ENCODE measurements around the gene DR1. TPM values are rescaled to one million over a fixed set of nuclear protein-coding genes. Genes with fewer than 3 reads are reported as not detected.
A peak's percentile ranks its signal among the peaks of the same experiment; 100 is the strongest.

Gene DR1
- total and polyA plus RNA-seq, 2 of the 13 experiments (the other 11 are each of a cell fraction or from before 2014, with no cell fraction given), result 17.8 to 42.3 TPM

DNA sequence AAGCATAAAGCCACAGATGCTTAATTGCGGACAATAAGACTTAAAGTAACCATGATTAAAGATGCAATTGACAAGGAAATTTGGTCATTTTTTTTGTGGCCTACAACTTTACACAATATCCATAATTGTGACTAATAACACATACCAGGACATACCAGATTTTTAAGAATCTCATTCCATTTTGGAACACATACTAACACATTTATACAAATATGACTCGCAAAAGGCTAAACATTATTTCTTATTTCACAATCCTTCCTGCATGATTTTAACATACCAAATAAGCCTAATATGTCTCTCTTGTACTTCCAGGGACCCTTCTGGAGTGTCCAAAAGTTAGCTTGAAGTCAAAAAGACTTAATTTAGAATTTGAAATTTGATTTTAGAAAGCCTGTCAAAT is 48.8 kb downstream of the DR1 start:
- TF ChIP-seq, protein P1, sequence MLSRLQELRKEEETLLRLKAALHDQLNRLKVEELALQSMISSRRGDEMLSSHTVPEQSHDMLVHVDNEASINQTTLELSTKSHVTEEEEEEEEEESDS (CRISPR knock-in tag; IDR thresholded peaks at IDR 0.05; ENCODE audit: borderline replicate concordance), result no peak
- 0 out of 2 replicates have a peak, but pooled peaks have one; percentile 3 for TF ChIP-seq CEBPB (IDR thresholded peaks at IDR 0.05; ENCODE audit: borderline replicate concordance, low read depth, low read length)
- Histone ChIP-seq H3K36me3 (replicated peaks in 1 of 2; ENCODE audit: control insufficient read depth in 1 of 2, insufficient read depth in 2 of 2, low read length in 2 of 2) (no peaks in the 10 kb centered on the region), H4K20me1 (ENCODE audit: insufficient read depth, low read length) (no peaks in the 10 kb centered on the region), H3K9ac (ENCODE audit: insufficient read depth, low read depth, low read length) (no peak overlapping the region), H3K27ac (ENCODE audit: extremely low read length, insufficient read depth, low read length) (no peak overlapping the region), H3K79me2 (ENCODE audit: insufficient read depth, low read length) (no peaks in the 10 kb centered on the region), H3K4me3 (replicated peaks in 1 of 3; ENCODE audit: insufficient read depth in 1 of 3, low read depth in 2 of 3, low read length in 3 of 3) (no peak overlapping the region), H3K9me3 (ENCODE audit: low read length) (no peaks in the 10 kb centered on the region), H3K27me3 (ENCODE audit: control insufficient read depth in 1 of 2, insufficient read depth in 2 of 2, low read length in 2 of 2) (no peaks in the 10 kb centered on the region; a peak in 1 of 5 replicates), H3K4me1 (ENCODE audit: insufficient read depth, low read length) (peaks cover 24% of the 10 kb centered on the region), H2AFZ (ENCODE audit: low read length) (no peak overlapping the region), H3K4me2 (ENCODE audit: low read depth, low read length) (no peak overlapping the region)
- ATAC-seq (no peak), DNase-seq (ENCODE audit: low spot score) (no peak), FAIRE-seq (no peak)
- intact Hi-C loops (cut with micrococcal nuclease; ENCODE audit: unreplicated experiment) (no loop called here), in situ Hi-C loops (cut with HindIII; ENCODE audit: extremely low pct_ligation_motif_present, low pct_unique_long_range_greater_than_20kb) (no loop called here)
- BruUV-seq (replicated peaks), result no TSS peak
- POLR2A ChIA-PET, result interaction anchor here (1.1 kb wide), 1 partner anchor 49 kb away, joined by 6 read pairs; no protein-coding TSS in a partner anchor
- CTCF ChIA-PET (ENCODE audit: low intra/inter-chr PET ratio, low total read pairs), result no interaction called here
- WGBS (ENCODE audit: low lambda C conversion rate), result 95% methylated on average over 2 of the region's 2 CpGs

DNA sequence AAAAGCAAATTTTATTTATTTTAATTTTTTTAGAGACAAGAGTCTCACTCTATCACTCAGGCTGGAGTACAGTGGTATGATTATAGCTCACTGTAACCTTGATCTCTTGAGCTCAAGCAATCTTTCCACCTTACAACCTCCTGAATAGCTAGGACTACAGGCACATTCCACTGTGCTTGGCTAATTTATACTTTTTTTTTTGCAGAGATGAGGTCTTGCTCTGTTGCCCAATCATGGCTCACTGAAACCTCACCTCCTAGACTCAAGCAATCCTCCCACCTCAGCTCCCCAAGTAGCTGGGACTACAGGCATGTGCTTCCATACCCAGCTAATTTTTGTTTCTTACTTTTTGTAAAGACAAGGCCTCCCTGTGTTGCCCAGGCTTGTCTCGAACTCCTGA is 49.5 kb downstream of the DR1 start:
- H4K20me1 ChIP-seq (ENCODE audit: insufficient read depth, low read length), result no peaks in the 10 kb centered on the region
- H3K9me3 ChIP-seq (ENCODE audit: low read length), result no peaks in the 10 kb centered on the region
- ChIA-PET CTCF (ENCODE audit: low intra/inter-chr PET ratio, low total read pairs) (no interaction called here), POLR2A (interaction anchor here (1.1 kb wide), 1 partner anchor 50 kb away, joined by 6 read pairs; no protein-coding TSS in a partner anchor)
- H3K9ac ChIP-seq (ENCODE audit: insufficient read depth, low read depth, low read length), result no peak overlapping the region
- no peak overlapping the region for H3K4me3 ChIP-seq (replicated peaks in 1 of 3; ENCODE audit: insufficient read depth in 1 of 3, low read depth in 2 of 3, low read length in 3 of 3)
- WGBS (ENCODE audit: low lambda C conversion rate), result 19% methylated on average over 1 of the region's 1 CpG
- intact Hi-C loops (cut with micrococcal nuclease; ENCODE audit: unreplicated experiment) (no loop called here), in situ Hi-C loops (cut with HindIII; ENCODE audit: extremely low pct_ligation_motif_present, low pct_unique_long_range_greater_than_20kb) (no loop called here)
- no peaks in the 10 kb centered on the region; a peak in 1 of 5 replicates for H3K27me3 ChIP-seq (ENCODE audit: control insufficient read depth in 1 of 2, insufficient read depth in 2 of 2, low read length in 2 of 2)
- H3K79me2 ChIP-seq (ENCODE audit: insufficient read depth, low read length), result no peaks in the 10 kb centered on the region
- H3K4me1 ChIP-seq (ENCODE audit: insufficient read depth, low read length), result peaks cover 31% of the 10 kb centered on the region
- BruUV-seq (replicated peaks), result no TSS peak
- ATAC-seq (peak; percentile 96), DNase-seq (ENCODE audit: low spot score) (peak; percentile 84), FAIRE-seq (peak; percentile 46)
- no peaks in the 10 kb centered on the region for H3K36me3 ChIP-seq (replicated peaks in 1 of 2; ENCODE audit: control insufficient read depth in 1 of 2, insufficient read depth in 2 of 2, low read length in 2 of 2)
- H3K27ac ChIP-seq (ENCODE audit: extremely low read length, insufficient read depth, low read length), result no peak overlapping the region
- H2AFZ ChIP-seq (ENCODE audit: low read length), result no peak overlapping the region
- no peak overlapping the region for H3K4me2 ChIP-seq (ENCODE audit: low read depth, low read length)
- TF ChIP-seq TEAD3 (CRISPR knock-in tag; optimal IDR thresholded peaks at IDR 0.05; ENCODE audit: borderline replicate concordance) (peak; percentile 83), ZSCAN25 (CRISPR knock-in tag; IDR thresholded peaks at IDR 0.05) (no peak), HNF4A (CRISPR knock-in tag; IDR thresholded peaks at IDR 0.05) (peak; percentile 73), ZFP62 (CRISPR knock-in tag; IDR thresholded peaks at IDR 0.05) (no peak), SOX13 (IDR thresholded peaks at IDR 0.05) (no peak), SOX13 (CRISPR knock-in tag; conservative IDR thresholded peaks at IDR 0.05 in 1 of 2, IDR thresholded peaks at IDR 0.05 in 1 of 2) (peak in 1 of 2 experiments; percentile 39; a peak in 1 of 4 replicates), TBP (CRISPR knock-in tag; IDR thresholded peaks at IDR 0.05) (no peak), SAP130 (CRISPR knock-in tag; IDR thresholded peaks at IDR 0.05; ENCODE audit: low read depth) (0 out of 2 replicates have a peak, but pooled peaks have one; percentile 18), ZFP1 (CRISPR knock-in tag; IDR thresholded peaks at IDR 0.05) (peak; percentile 76; the same call in 1 of the 2 replicates)
- TF ChIP-seq, protein P2, sequence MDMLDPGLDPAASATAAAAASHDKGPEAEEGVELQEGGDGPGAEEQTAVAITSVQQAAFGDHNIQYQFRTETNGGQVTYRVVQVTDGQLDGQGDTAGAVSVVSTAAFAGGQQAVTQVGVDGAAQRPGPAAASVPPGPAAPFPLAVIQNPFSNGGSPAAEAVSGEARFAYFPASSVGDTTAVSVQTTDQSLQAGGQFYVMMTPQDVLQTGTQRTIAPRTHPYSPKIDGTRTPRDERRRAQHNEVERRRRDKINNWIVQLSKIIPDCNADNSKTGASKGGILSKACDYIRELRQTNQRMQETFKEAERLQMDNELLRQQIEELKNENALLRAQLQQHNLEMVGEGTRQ (IDR thresholded peaks at IDR 0.05; ENCODE audit: low read depth, low read length), result no peak
- TF ChIP-seq, protein P2 (CRISPR knock-in tag; IDR thresholded peaks at IDR 0.05; ENCODE audit: borderline replicate concordance), result no peak
- TF ChIP-seq, protein P3, sequence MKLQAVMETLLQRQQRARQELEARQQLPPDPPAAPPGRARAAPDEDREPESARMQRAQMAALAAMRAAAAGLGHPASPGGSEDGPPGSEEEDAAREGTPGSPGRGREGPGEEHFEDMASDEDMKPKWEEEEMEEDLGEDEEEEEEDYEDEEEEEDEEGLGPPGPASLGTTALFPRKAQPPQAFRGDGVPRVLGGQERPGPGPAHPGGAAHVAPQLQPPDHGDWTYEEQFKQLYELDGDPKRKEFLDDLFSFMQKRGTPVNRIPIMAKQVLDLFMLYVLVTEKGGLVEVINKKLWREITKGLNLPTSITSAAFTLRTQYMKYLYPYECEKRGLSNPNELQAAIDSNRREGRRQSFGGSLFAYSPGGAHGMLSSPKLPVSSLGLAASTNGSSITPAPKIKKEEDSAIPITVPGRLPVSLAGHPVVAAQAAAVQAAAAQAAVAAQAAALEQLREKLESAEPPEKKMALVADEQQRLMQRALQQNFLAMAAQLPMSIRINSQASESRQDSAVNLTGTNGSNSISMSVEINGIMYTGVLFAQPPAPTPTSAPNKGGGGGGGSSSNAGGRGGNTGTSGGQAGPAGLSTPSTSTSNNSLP (IDR thresholded peaks at IDR 0.05; ENCODE audit: low read depth, low read length), result peak; percentile 49; the same call in 1 of the 2 replicates
- TF ChIP-seq, protein P4, sequence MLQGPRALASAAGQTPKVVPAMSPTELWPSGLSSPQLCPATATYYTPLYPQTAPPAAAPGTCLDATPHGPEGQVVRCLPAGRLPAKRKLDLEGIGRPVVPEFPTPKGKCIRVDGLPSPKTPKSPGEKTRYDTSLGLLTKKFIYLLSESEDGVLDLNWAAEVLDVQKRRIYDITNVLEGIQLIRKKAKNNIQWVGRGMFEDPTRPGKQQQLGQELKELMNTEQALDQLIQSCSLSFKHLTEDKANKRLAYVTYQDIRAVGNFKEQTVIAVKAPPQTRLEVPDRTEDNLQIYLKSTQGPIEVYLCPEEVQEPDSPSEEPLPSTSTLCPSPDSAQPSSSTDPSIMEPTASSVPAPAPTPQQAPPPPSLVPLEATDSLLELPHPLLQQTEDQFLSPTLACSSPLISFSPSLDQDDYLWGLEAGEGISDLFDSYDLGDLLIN (CRISPR knock-in tag; IDR thresholded peaks at IDR 0.05; ENCODE audit: borderline replicate concordance), result no peak

Data from HepG2 (cell line).